HG02852 (cell line): ENCODE measurements around the gene GRID2.

Experiments used
- ATAC-seq: cut with Tn5 transposase; IDR thresholded peaks from one replicate; pipeline ENCODE4 v1.9.1; 2021; ENCODE audit warnings: mild to moderate bottlenecking, moderate library complexity; ENCODE audit not compliant: unreplicated experiment

GRID2 gene

GRCh38 chr4:93467484-93468155, 1163.9 kb downstream of the GRID2 start:
- ATAC-seq: no peak

- ATAC-seq: no peak
These were observed 1165.8 kb downstream of the GRID2 start for GRCh38 chr4:93469560-93469959.

DNA sequence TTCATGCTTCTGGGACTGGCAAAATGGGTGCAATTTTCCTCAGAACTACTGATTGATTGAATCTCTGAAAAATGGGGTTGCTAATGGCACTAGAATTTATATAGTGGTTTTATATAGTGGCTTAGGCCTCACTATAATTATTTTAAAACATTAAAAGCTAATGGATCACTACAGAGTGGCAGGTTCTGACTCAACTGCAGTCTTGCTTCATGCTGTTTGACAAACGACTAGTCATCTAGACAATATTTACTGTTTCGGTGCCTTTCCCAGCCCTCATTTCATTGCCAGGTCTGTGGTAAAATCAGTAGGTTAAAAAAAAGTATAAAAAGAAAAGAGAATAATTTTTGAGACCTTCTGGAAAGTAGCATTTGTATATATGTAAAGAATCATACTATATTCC, 1172.0 kb downstream of the GRID2 start:
- ATAC-seq: no peak

GRCh38 chr4:93478805-93479204, 1175.0 kb downstream of the GRID2 start:
- no peak for ATAC-seq

DNA sequence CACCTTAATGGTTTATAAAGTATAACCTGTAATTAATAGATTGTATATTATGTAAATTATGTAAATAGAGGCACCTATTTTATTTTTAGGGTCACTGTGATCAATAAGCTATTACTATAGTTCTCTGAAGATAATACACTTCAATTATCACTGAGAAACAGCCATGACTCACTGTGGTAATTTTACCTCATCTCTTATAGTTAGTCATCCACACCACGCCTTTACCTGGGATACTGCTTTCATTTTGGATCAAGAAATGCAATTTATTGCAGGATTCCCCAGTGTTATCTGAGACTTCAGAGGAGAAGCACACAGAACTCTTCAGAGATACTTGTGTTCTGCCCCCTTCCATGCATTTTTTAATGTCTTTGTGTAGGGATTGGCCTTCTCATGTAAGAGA, 1176.7 kb downstream of the GRID2 start:
- ATAC-seq: no peak

DNA sequence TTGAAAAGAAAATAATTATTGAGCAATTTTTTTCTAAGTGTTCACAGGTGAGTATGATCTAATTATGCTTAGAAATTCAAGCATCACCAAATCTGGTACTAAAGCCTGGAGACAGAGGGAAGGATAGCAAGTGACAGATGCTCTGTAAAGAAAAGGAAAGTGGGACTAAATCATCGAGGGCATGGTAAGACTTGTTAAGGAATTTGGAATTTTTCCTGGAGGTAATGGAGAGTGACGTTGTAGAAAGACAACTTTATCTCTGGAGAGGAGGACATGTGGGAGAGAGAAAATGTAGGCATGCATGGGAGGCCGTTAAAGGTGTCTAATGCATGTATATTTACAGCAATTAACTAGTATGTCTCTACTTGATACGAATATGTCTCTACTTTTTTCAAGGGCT, 1191.6 kb downstream of the GRID2 start:
- no peak for ATAC-seq

DNA sequence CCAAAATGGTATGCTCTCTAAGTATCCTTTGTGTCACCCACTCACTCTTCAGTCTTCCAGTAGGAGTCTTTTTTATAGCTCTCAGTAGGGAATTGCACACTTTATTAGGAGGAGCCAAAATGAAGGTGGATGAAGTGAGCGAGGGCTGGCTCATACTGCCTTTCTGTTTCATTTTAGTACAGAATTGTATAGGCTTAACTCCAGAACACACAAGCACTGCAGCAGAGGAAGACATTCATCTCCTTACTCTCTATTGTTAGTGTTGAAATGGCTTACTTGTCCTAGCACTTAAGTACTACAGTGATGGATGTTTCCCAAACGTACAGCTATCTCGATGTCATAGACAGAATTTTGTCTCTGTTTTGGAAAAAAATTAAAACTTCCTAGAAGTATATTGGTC, 1197.5 kb downstream of the GRID2 start:
- no peak for ATAC-seq

- no peak for ATAC-seq
These were observed 1198.2 kb downstream of the GRID2 start for GRCh38 chr4:93501946-93502345.

DNA sequence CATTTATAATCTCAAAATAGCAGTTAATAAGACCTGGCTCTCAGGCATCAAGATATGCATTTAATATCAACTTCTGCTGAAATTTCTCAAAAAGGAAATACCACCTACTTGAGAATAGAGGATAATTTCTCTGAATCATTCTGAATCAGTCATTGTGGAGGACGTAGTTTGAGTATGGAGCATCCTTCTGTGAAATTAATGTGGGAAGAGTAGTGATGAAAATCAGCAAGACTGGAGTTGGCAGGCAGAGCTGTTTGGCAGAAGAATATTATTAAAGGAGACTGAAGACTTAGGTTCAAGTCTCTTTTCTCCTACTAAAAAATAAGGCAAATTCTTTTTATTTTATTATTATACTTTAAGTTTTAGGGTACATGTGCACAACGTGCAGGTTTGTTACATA, 1199.2 kb downstream of the GRID2 start:
- no peak for ATAC-seq

- ATAC-seq: no peak
These were observed 1210.1 kb downstream of the GRID2 start for GRCh38 chr4:93513851-93514250.

DNA sequence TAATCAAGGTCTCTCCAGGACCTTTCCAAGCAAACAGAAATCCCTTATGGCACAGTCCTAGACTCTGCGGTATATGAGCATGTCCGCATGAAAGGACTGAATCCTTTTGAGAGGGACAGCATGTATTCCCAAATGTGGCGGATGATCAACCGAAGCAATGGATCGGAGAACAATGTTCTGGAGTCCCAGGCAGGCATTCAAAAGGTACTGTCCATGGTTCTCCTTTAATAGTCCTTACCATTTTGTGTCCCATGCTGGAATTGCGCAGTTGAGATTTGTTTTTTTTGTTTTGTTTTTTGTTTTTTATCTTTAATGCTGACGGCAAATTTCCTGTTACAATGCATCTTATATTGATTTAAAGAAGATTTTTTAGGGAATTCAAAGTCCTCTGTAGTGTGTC, 1211.4 kb downstream of the GRID2 start:
- ATAC-seq: no peak

- ATAC-seq: no peak
These were observed 1226.1 kb downstream of the GRID2 start for GRCh38 chr4:93529692-93530372.

GRCh38 chr4:93532234-93532633, 1228.5 kb downstream of the GRID2 start:
- no peak for ATAC-seq

- no peak for ATAC-seq
These were observed 1236.8 kb downstream of the GRID2 start for GRCh38 chr4:93540562-93540961.

DNA sequence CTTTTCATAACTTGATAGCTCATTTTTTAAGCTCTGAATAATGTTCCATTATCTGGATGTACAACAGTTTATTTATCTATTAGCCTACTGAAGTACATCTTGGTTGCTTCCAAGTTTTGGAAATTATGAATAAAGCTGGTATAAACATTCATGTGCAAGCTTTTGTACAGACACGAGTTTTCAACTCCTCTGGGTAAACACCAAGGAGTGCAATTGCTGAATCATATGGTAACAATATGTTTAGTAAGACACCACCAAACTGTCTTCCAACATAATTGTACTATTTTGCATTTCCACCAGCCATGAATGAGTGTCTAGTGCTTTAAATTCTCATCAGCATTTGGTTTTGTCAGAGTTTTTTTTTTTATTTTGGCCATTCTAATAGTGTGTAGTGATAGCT, 1258.1 kb downstream of the GRID2 start:
- no peak for ATAC-seq

DNA sequence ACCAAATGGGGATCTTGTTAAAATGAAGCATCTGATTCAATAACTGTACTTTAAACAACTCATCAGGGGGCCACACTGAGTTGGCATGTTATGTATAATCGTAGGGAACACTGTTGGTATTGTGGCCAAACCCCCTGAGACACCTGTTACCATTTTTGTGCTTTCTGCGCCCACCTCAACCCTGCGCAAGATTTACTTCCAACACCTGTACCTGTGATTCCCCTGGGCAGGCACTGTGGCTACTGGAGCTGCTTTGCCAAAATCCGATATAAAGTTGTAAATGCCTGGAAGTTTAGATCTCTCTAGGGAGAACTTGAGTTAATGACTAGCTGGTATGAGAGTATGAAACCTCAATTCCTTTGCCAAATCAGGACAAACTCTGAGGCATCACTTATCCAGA, 1265.0 kb downstream of the GRID2 start:
- no peak for ATAC-seq

DNA sequence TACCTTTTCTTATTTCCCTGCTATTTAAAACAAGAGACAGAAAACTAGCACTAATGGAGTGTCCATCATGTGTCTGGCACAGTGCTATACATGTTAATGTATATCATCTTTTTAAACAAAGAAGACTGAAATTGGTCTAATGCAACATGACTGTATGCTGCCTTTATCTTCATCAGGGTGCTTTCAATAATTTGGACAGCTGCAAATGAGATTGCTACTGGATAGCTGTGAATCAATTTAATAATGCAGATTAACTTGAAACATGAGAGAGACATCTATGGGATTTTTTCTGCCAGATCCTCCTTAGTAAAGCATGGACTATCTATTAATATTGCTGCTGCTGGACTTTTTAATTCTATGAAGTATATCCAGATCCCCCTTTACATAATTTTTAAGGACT, 1269.5 kb downstream of the GRID2 start:
- no peak for ATAC-seq

GRCh38 chr4:93578942-93579341, 1275.2 kb downstream of the GRID2 start:
- no peak for ATAC-seq

- ATAC-seq: no peak
These were observed 1301.4 kb downstream of the GRID2 start for GRCh38 chr4:93605163-93605562.

- no peak for ATAC-seq
These were observed 1313.8 kb downstream of the GRID2 start for GRCh38 chr4:93617606-93618005.

- no peak for ATAC-seq
These were observed 1330.0 kb downstream of the GRID2 start for GRCh38 chr4:93633721-93634120.

DNA sequence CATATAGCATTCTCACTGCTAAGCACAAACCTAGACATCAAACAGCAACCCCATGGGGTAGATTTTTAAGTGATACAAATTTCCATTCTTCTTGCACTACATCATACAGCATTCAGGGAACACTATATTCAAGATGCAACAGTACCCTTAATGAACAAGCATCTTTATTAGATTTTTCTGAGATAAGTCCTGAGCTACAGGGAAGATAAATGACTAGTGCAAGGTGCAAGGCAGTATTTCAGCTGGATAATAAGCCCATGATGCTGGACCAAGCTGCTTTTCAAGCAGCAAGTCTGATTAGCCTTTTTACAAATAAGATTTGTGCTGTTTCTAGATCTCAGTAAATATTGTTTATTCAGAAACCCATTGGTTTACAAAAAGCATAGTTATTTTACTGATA, 1332.2 kb downstream of the GRID2 start:
- ATAC-seq: no peak

DNA sequence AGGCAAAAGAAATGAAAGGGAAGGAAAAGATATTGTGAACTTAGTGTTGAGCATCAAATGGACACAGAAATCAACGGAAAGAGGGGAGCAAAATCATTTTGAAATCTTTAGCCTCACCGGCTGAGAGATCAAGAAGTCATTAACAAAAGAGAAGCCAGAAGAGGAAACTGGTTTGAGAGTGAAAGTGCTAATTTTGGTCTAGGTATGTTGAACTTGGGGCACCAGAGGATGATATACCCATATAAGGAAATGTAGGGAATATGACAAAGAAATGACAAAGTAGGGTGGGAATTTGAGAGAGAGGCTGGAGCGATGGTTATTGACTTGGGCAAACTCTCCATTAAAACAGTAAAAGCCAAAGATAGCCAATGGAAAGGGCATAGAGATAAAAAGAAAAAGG, 1341.4 kb downstream of the GRID2 start:
- ATAC-seq: peak; percentile 60
